ENCODE results near the gene ANTXR2. TPM values are rescaled to one million over a fixed set of nuclear protein-coding genes. Genes with fewer than 3 reads are reported as not detected.

Gene ANTXR2
- polyA plus RNA-seq, 4 donors: 3.6 to 41.7 (median 10.5) TPM

DNA sequence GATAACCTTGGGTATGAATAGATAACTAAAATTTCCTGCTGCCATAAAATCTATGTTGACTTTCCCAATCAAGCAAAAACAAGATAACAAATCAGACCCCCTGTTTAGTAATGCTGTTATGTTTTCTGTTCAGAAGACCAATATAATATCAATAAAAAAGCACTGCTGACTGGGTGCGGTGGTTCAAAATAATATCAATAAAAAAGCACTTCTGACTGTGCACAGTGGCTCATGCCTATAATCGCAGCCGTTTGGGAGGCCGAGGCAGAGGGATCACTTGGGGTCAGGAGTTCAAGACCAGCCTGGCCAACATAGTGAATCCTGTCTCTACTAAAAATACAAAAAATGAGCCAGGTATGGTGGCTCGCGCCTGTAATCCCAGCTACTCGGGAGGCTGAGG is 36.7 kb downstream of the ANTXR2 start:
- DNase-seq (peak; percentile 8 to 33), FAIRE-seq (no peak)

GRCh38 chr4:80035336-80035735 is 37.7 kb downstream of the ANTXR2 start:
- WGBS, 3 donors: 17 to 44% (median 19%) methylated on average over 2 of the region's 2 CpGs
- Histone ChIP-seq H3K27ac (ENCODE audit: low read depth in 1 of 3, low read length in 2 of 3) (peak overlapping the region in 2 of 3 donors; percentile 20 to 76), H3K9me3 (ENCODE audit: control insufficient read depth in 2 of 2, insufficient read depth in 1 of 2, low read depth in 1 of 2, low read length in 1 of 2) (no peaks in the 10 kb centered on the region), H3K4me1 (ENCODE audit: control insufficient read depth in 3 of 3, insufficient read depth in 2 of 3, low read depth in 1 of 3, low read length in 2 of 3) (peaks cover 2 to 20% (median 8%) of the 10 kb centered on the region in 3 donors), H3K4me3 (ENCODE audit: low read depth in 1 of 3, low read length in 3 of 3) (no peak overlapping the region), H3K36me3 (ENCODE audit: control insufficient read depth in 3 of 3, insufficient read depth in 2 of 3, low read depth in 1 of 3, low read length in 3 of 3) (peaks cover 0 to 2% (median 0%) of the 10 kb centered on the region in 3 donors), H3K27me3 (ENCODE audit: control insufficient read depth in 3 of 3, insufficient read depth in 3 of 3, low read length in 3 of 3) (no peaks in the 10 kb centered on the region)
- DNase-seq (peak; percentile 87 to 96), FAIRE-seq (peak; percentile 89)

More for the DNA sequence above, 36.7 kb downstream of the ANTXR2 start:
- Histone ChIP-seq H3K4me1 (ENCODE audit: control insufficient read depth in 3 of 3, insufficient read depth in 2 of 3, low read depth in 1 of 3, low read length in 2 of 3) (peaks cover 2 to 20% (median 8%) of the 10 kb centered on the region in 3 donors), H3K36me3 (ENCODE audit: control insufficient read depth in 3 of 3, insufficient read depth in 2 of 3, low read depth in 1 of 3, low read length in 3 of 3) (no peaks in the 10 kb centered on the region), H3K27ac (ENCODE audit: low read depth in 1 of 3, low read length in 2 of 3) (peak overlapping the region in 2 of 3 donors; percentile 44 to 83), H3K27me3 (ENCODE audit: control insufficient read depth in 3 of 3, insufficient read depth in 3 of 3, low read length in 3 of 3) (no peaks in the 10 kb centered on the region), H3K9me3 (ENCODE audit: control insufficient read depth in 2 of 2, insufficient read depth in 1 of 2, low read depth in 1 of 2, low read length in 1 of 2) (no peaks in the 10 kb centered on the region), H3K4me3 (ENCODE audit: low read depth in 1 of 3, low read length in 3 of 3) (no peak overlapping the region)
- 41 to 68% (median 64%) methylated on average over 7 of the region's 7 CpGs for WGBS, 3 donors

GRCh38 chr4:80033581-80033980 is 39.4 kb downstream of the ANTXR2 start:
- H3K4me3 ChIP-seq (ENCODE audit: low read depth in 1 of 3, low read length in 3 of 3): no peak overlapping the region
- no peak for FAIRE-seq
- H3K4me1 ChIP-seq (ENCODE audit: control insufficient read depth in 3 of 3, insufficient read depth in 2 of 3, low read depth in 1 of 3, low read length in 2 of 3): peaks cover 2 to 20% (median 8%) of the 10 kb centered on the region in 3 donors
- no peak for DNase-seq
- no peak overlapping the region for H3K27ac ChIP-seq (ENCODE audit: low read depth in 1 of 3, low read length in 2 of 3)
- no peaks in the 10 kb centered on the region for H3K9me3 ChIP-seq (ENCODE audit: control insufficient read depth in 2 of 2, insufficient read depth in 1 of 2, low read depth in 1 of 2, low read length in 1 of 2)
- peaks cover 0 to 2% (median 0%) of the 10 kb centered on the region in 3 donors for H3K36me3 ChIP-seq (ENCODE audit: control insufficient read depth in 3 of 3, insufficient read depth in 2 of 3, low read depth in 1 of 3, low read length in 3 of 3)
- H3K27me3 ChIP-seq (ENCODE audit: control insufficient read depth in 3 of 3, insufficient read depth in 3 of 3, low read length in 3 of 3): no peaks in the 10 kb centered on the region

DNA sequence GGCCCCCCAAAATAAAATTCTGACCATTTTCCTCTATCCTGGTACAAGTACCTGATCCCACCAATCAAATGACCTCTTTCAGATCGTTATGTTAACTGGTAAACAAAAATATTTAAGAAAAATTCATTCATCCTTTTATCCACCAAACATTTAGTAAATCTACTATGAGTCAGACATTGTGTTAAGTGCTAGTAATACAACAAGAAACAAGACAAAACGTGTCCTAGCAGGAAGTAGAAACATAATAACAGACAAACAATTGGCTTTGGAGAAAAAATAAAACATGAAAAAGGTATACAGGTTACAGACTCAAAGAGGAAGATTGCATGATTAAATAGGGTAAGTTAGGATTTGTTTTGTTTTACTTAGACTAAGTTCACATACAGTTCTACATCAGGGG is 43.7 kb downstream of the ANTXR2 start:
- Histone ChIP-seq H3K4me3 (ENCODE audit: low read depth in 1 of 3, low read length in 3 of 3) (no peak overlapping the region), H3K27me3 (ENCODE audit: control insufficient read depth in 3 of 3, insufficient read depth in 3 of 3, low read length in 3 of 3) (no peaks in the 10 kb centered on the region), H3K4me1 (ENCODE audit: control insufficient read depth in 3 of 3, insufficient read depth in 2 of 3, low read depth in 1 of 3, low read length in 2 of 3) (no peaks in the 10 kb centered on the region), H3K9me3 (ENCODE audit: control insufficient read depth in 2 of 2, insufficient read depth in 1 of 2, low read depth in 1 of 2, low read length in 1 of 2) (no peaks in the 10 kb centered on the region), H3K36me3 (ENCODE audit: control insufficient read depth in 3 of 3, insufficient read depth in 2 of 3, low read depth in 1 of 3, low read length in 3 of 3) (peaks cover 2 to 3% (median 2%) of the 10 kb centered on the region in 3 donors), H3K27ac (ENCODE audit: low read depth in 1 of 3, low read length in 2 of 3) (no peak overlapping the region)
- DNase-seq (no peak), FAIRE-seq (no peak)
- 66 to 74% (median 71%) methylated on average over 2 of the region's 2 CpGs for WGBS, 3 donors

DNA sequence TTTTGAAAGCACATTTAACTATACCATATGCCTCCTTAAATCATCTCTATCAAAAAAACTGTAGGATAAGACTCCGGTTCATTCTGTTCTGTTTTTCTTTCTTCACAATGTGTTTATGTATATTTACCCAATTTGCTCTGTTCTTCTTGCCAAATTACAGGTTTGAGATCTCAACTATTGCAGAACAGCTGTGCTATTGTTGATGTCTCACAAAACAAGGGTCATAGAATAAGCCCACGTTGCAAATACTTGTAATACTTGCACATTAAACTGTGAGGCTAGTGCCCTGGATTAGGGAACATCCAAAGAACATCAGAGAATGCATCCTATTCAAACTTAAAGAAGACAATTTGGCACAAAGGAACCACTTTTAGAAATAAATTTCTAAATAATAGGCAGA is 45.4 kb downstream of the ANTXR2 start:
- no peaks in the 10 kb centered on the region for H3K9me3 ChIP-seq (ENCODE audit: control insufficient read depth in 2 of 2, insufficient read depth in 1 of 2, low read depth in 1 of 2, low read length in 1 of 2)
- no peaks in the 10 kb centered on the region for H3K27me3 ChIP-seq (ENCODE audit: control insufficient read depth in 3 of 3, insufficient read depth in 3 of 3, low read length in 3 of 3)
- DNase-seq (no peak), FAIRE-seq (no peak)
- no peaks in the 10 kb centered on the region for H3K4me1 ChIP-seq (ENCODE audit: control insufficient read depth in 3 of 3, insufficient read depth in 2 of 3, low read depth in 1 of 3, low read length in 2 of 3)
- H3K27ac ChIP-seq (ENCODE audit: low read depth in 1 of 3, low read length in 2 of 3): no peak overlapping the region
- H3K36me3 ChIP-seq (ENCODE audit: control insufficient read depth in 3 of 3, insufficient read depth in 2 of 3, low read depth in 1 of 3, low read length in 3 of 3): peaks cover 2 to 6% (median 4%) of the 10 kb centered on the region in 3 donors
- 63 to 73% (median 69%) methylated on average over 2 of the region's 2 CpGs for WGBS, 3 donors
- H3K4me3 ChIP-seq (ENCODE audit: low read depth in 1 of 3, low read length in 3 of 3): no peak overlapping the region

- Histone ChIP-seq H3K4me1 (ENCODE audit: control insufficient read depth in 3 of 3, insufficient read depth in 2 of 3, low read depth in 1 of 3, low read length in 2 of 3) (no peaks in the 10 kb centered on the region), H3K36me3 (ENCODE audit: control insufficient read depth in 3 of 3, insufficient read depth in 2 of 3, low read depth in 1 of 3, low read length in 3 of 3) (peaks cover 1 to 6% (median 4%) of the 10 kb centered on the region in 3 donors), H3K4me3 (ENCODE audit: low read depth in 1 of 3, low read length in 3 of 3) (no peak overlapping the region), H3K27me3 (ENCODE audit: control insufficient read depth in 3 of 3, insufficient read depth in 3 of 3, low read length in 3 of 3) (no peaks in the 10 kb centered on the region), H3K9me3 (ENCODE audit: control insufficient read depth in 2 of 2, insufficient read depth in 1 of 2, low read depth in 1 of 2, low read length in 1 of 2) (no peaks in the 10 kb centered on the region), H3K27ac (ENCODE audit: low read depth in 1 of 3, low read length in 2 of 3) (no peak overlapping the region)
- no peak for FAIRE-seq
- DNase-seq: no peak
- 89 to 96% (median 92%) methylated on average over 4 of the region's 4 CpGs for WGBS, 3 donors
Measured at GRCh38 chr4:80026100-80026499, 46.9 kb downstream of the ANTXR2 start.

DNA sequence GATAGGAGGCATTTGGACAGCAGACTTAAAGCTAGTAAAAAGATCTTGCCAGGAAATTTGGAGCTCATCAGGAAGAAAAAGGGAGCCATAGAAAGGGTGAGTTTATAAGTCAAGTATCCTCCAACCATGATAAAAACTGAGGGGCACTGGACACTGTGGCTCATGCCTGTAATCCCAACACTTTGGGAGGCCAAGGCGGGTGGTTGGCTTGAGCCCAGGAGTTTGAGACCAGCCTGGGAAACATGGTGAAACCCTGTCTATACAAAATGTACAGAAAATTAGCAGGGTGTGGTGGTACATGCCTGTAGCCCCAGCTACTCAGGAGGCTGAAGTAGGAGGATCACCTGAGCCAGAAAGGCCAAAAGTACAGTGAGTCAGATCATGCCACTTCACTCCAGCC is 48.7 kb downstream of the ANTXR2 start:
- 94 to 100% (median 98%) methylated on average over 1 of the region's 1 CpG for WGBS, 3 donors
- Histone ChIP-seq H3K4me3 (ENCODE audit: low read depth in 1 of 3, low read length in 3 of 3) (no peak overlapping the region), H3K27me3 (ENCODE audit: control insufficient read depth in 3 of 3, insufficient read depth in 3 of 3, low read length in 3 of 3) (no peaks in the 10 kb centered on the region), H3K36me3 (ENCODE audit: control insufficient read depth in 3 of 3, insufficient read depth in 2 of 3, low read depth in 1 of 3, low read length in 3 of 3) (peaks cover 0 to 8% (median 4%) of the 10 kb centered on the region in 3 donors), H3K27ac (ENCODE audit: low read depth in 1 of 3, low read length in 2 of 3) (no peak overlapping the region), H3K4me1 (ENCODE audit: control insufficient read depth in 3 of 3, insufficient read depth in 2 of 3, low read depth in 1 of 3, low read length in 2 of 3) (no peaks in the 10 kb centered on the region), H3K9me3 (ENCODE audit: control insufficient read depth in 2 of 2, insufficient read depth in 1 of 2, low read depth in 1 of 2, low read length in 1 of 2) (no peaks in the 10 kb centered on the region)
- FAIRE-seq (no peak), DNase-seq (no peak)

- H3K4me1 ChIP-seq (ENCODE audit: control insufficient read depth in 3 of 3, insufficient read depth in 2 of 3, low read depth in 1 of 3, low read length in 2 of 3): no peaks in the 10 kb centered on the region
- H3K36me3 ChIP-seq (ENCODE audit: control insufficient read depth in 3 of 3, insufficient read depth in 2 of 3, low read depth in 1 of 3, low read length in 3 of 3): peaks cover 0 to 8% (median 8%) of the 10 kb centered on the region in 3 donors
- no peak for FAIRE-seq
- H3K27me3 ChIP-seq (ENCODE audit: control insufficient read depth in 3 of 3, insufficient read depth in 3 of 3, low read length in 3 of 3): no peaks in the 10 kb centered on the region
- H3K9me3 ChIP-seq (ENCODE audit: control insufficient read depth in 2 of 2, insufficient read depth in 1 of 2, low read depth in 1 of 2, low read length in 1 of 2): no peaks in the 10 kb centered on the region
- WGBS, 3 donors: 96 to 98% (median 98%) methylated on average over 3 of the region's 3 CpGs
- no peak overlapping the region for H3K4me3 ChIP-seq (ENCODE audit: low read depth in 1 of 3, low read length in 3 of 3)
- H3K27ac ChIP-seq (ENCODE audit: low read depth in 1 of 3, low read length in 2 of 3): no peak overlapping the region
- no peak for DNase-seq
Measured at GRCh38 chr4:80022282-80022681, 50.7 kb downstream of the ANTXR2 start.

Data from small intestine (tissue), 7 donors.